Astrocyte (in vitro differentiated cells and primary cell): ENCODE data around the gene DCDC1.

Experiments
- CTCF ChIP-seq: IDR thresholded peaks from 2 replicates; pipeline ENCODE4 v1.5.1; 2011; ENCODE audit warnings: low read depth, mild to moderate bottlenecking, inconsistent platforms, low read length, moderate library complexity; ENCODE audit not compliant: insufficient read depth
- EZH2 ChIP-seq: IDR thresholded peaks from 2 replicates; pipeline ENCODE4 v1.6.1; 2012; ENCODE audit warnings: mild to moderate bottlenecking, low read length, inconsistent platforms; ENCODE audit not compliant: insufficient read depth

- TF ChIP-seq CTCF (no peak), EZH2 (no peak)
Observed at GRCh38 chr11:30935861-30936260, 433.7 kb downstream of the DCDC1 start.
